HG02973 (cell line): ENCODE results near the gene APLP1.
"Not testable (repeated sequence)": the region's sequence is repeated elsewhere in the genome, so short reads cannot be mapped to it uniquely, and the experiment has no call there.

ENCODE experiments used
- ATAC-seq: cut with Tn5 transposase; IDR thresholded peaks from one replicate; pipeline ENCODE4 v1.9.1; 2021; ENCODE audit warnings: moderate library complexity; ENCODE audit not compliant: unreplicated experiment

APLP1 gene

GRCh38 chr19:35903550-35904179 is 35.3 kb downstream of the APLP1 start:
- ATAC-seq = no peak

- ATAC-seq = no peak
These were observed 36.1 kb downstream of the APLP1 start for GRCh38 chr19:35904311-35905068.

GRCh38 chr19:35905178-35905727 is 36.9 kb downstream of the APLP1 start:
- ATAC-seq = no peak

- ATAC-seq = no peak
These were observed 39.0 kb downstream of the APLP1 start for GRCh38 chr19:35907377-35907745.

GRCh38 chr19:35908010-35908441 is 39.7 kb downstream of the APLP1 start, which contains the start of gene TYROBP:
Gene TYROBP (minus strand): TSS chr19:35908295. CDS start chr19:35908228, 67 bp downstream.
- ATAC-seq = no peak

- ATAC-seq = no peak
These were observed 40.8 kb downstream of the APLP1 start for GRCh38 chr19:35908973-35909683.

GRCh38 chr19:35909684-35910035 is 41.3 kb downstream of the APLP1 start:
- no peak for ATAC-seq

GRCh38 chr19:35910355-35910754 is 42.0 kb downstream of the APLP1 start:
- ATAC-seq = not testable (repeated sequence)

- no peak for ATAC-seq
These were observed 42.8 kb downstream of the APLP1 start for GRCh38 chr19:35911173-35911572.

- ATAC-seq = no peak
These were observed 43.4 kb downstream of the APLP1 start for GRCh38 chr19:35911790-35912189.

GRCh38 chr19:35913589-35913988 is 45.2 kb downstream of the APLP1 start:
- ATAC-seq = no peak

- no peak for ATAC-seq
These were observed 47.1 kb downstream of the APLP1 start for GRCh38 chr19:35915443-35915842.

GRCh38 chr19:35919306-35919705 is 50.9 kb downstream of the APLP1 start:
- no peak for ATAC-seq

- ATAC-seq = no peak
These were observed 52.6 kb downstream of the APLP1 start for GRCh38 chr19:35921012-35921411.

- no peak for ATAC-seq
These were observed 57.1 kb downstream of the APLP1 start for GRCh38 chr19:35925501-35925900.

GRCh38 chr19:35928507-35928906 is 60.1 kb downstream of the APLP1 start:
- no peak for ATAC-seq
